Stimulated activated CD8-positive, alpha-beta memory T cell treated with anti-CD3 and anti-CD28 coated beads, Interleukin-4, amount 100 ng/mL, for 1 hour (primary cell): ENCODE results near the gene HNRNPCL4.
"Not testable (repeated sequence)": the region's sequence is repeated elsewhere in the genome, so short reads cannot be mapped to it uniquely, and the experiment has no call there.

Source experiments
- DNase-seq, 2 donors: peaks; one replicate each; pipeline ENCODE4 v3.0.0-alpha.2; 2020; ENCODE audit warnings: low read depth in 2 of 2, low spot score in 1 of 2

The HNRNPCL4 gene

DNA sequence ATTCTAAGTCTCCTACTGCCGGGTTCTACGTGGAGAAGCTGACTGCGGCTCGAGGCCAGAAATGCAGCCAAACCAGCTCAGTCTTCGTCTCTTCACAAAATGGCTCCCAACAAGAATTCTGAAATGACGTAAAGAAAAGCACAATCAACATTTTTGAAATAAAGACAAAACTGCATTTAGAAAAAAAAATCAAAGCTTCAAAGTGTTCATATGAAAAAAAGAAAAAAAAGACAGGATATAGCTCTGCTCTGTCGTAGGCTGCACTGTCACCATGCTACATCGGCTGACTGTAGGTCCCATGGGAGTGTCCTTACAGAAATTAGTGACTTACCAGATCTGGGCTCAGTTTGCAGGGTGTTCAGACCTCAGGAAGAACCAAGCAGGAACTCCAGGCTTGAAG, at the start of gene HNRNPCL4:
Gene HNRNPCL4 (minus strand): TSS at position 101 of the 400 bp plus-strand sequence. CDS start 164 bp downstream, outside the sequence.
- not testable (repeated sequence) for DNase-seq

DNA sequence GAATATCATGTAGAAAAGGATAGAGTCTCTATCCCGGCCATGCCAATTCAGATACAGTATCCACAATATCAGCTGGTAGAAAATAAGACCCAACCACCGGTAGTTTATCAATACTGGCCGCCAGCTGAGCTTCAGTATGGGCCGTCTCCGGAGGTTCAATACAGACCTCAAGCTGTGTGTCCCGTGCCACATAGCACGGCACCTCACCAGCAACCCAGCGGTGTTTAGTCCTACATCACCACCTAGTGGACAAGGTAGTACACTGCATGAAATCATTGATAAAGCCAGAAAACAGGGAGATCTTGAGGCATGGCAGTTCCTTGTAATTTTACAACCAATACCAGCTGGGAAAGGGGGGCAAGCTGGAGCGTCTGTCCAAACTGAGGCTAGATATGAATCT, 43.3 kb upstream of the HNRNPCL4 start:
- not testable (repeated sequence) for DNase-seq

DNA sequence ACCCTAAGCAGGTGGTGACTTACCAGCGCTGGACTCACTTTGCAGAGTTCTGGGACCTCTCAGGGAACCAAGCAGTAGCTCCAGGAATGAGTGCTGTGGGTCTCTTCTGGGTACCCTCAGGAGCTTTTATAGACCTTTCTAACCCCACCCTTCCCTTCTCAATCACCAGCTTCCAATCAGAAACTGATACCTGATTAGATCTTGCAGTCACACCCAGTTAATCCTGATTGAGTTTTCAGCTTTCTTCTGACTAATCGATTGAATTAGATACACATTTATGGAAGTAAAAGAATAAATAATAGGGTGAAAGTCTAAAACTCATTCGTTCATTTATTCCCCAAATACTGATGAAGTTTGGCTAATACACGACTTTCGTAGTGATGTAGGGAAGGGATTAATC, 35.9 kb upstream of the HNRNPCL4 start, which contains the start of gene PRAMEF13:
Gene PRAMEF13 (minus strand): TSS at position 101 of the 400 bp plus-strand sequence. CDS start 1,820 bp downstream, outside the sequence.
- DNase-seq, result not testable (repeated sequence)

DNA sequence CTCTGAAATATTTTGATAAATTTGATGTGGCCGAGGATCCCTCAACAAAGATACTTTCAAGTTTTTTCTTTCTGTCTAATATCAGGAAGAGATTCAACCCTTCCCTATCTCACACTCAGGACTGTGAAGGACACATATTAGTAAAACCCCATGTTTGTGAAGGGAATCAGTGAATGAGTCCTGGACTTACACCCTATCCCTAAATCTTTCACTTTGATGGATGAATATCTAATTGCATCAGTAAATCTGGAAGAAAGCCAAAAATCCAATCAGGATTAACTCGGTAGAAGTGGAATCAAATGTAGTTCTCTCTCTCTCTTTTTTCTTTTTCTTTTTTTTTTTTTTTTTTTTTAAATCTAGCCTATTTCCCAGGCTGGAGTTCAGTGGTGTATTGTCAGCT, 6.1 kb upstream of the HNRNPCL4 start, which contains the start of gene PRAMEF9:
Gene PRAMEF9 (plus strand): TSS at position 301 of the 400 bp plus-strand sequence. CDS start 3,433 bp downstream, outside the sequence.
- DNase-seq, result not testable (repeated sequence)

DNA sequence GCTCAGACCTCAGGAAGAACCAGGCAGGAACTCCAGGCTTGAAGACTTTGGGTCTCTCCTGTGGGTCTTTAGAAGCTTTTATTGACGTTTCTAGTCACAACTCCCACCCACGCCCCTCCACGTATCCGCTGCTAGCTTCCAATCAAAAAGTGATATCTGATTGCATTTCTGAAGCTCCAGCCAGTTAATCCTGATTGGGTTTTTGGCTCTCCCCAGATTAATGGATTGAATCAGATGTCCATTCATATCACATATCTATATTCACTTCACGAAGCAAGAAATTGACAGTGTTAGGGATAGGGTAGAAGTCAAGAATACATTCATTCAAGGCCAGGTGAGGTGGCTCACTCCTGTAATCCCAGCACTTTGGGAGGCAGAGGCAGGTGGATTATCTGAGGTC, 9.5 kb downstream of the HNRNPCL4 start, which contains the start of gene PRAMEF26:
Gene PRAMEF26 (minus strand): TSS at position 101 of the 400 bp plus-strand sequence. CDS start 2,914 bp downstream, outside the sequence.
- DNase-seq, result not testable (repeated sequence)

DNA sequence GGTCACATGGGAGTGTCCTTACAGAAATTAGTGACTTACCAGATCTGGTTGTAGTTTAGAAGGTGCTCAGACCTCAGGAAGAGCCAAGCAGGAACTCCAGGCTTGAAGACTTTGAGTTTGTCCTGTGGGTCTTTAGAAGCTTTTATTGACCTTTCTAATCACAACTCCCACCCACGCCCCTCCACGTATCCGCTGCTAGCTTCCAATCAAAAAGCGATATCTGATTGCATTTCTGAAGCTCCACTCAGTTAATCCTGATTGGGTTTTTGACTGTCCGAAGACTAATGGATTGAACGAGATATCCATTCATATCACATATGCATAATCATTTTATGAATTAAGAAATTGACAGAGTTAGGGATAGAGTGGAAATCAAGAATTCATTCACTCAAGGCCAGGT, 48.7 kb downstream of the HNRNPCL4 start, which contains the start of gene HNRNPCL2:
Gene HNRNPCL2 (minus strand): TSS at position 101 of the 400 bp plus-strand sequence. CDS start 454 bp downstream, outside the sequence.
- not testable (repeated sequence) for DNase-seq
